ENCODE measurements around the gene TEX55. TPM values are rescaled to one million over a fixed set of nuclear protein-coding genes. Genes with fewer than 3 reads are reported as not detected.
"Not testable (repeated sequence)": the region's sequence is repeated elsewhere in the genome, so short reads cannot be mapped to it uniquely, and the experiment has no call there.

The TEX55 gene
- total and polyA plus RNA-seq, 8 donors = not detected

- Histone ChIP-seq H3K9me3 (no peaks in the 10 kb centered on the region), H3K27me3 (no peaks in the 10 kb centered on the region), H3K4me1 (no peaks in the 10 kb centered on the region), H3K4me3 (no peak overlapping the region), H3K27ac (no peak overlapping the region), H3K36me3 (no peaks in the 10 kb centered on the region)
- no peak for DNase-seq
- WGBS, 5 donors = 80 to 91% (median 86%) methylated on average over 4 of the region's 4 CpGs
- intact Hi-C loops (cut with DNase I; ENCODE audit: low total_unique reads) = no loop called here
- no peak for TF ChIP-seq POLR2A (IDR thresholded peaks at IDR 0.05)
Measured at GRCh38 chr3:119104031-119104430, 41.9 kb upstream of the TEX55 start.

- H3K36me3 ChIP-seq; H3K27ac ChIP-seq; H3K4me3 ChIP-seq; DNase-seq; H3K4me1 ChIP-seq; intact Hi-C loops (cut with DNase I; ENCODE audit: low total_unique reads); H3K27me3 ChIP-seq: not testable (repeated sequence)
- peaks cover 0 to 30% (median 16%) of the 10 kb centered on the region in 4 donors for H3K9me3 ChIP-seq
- 60 to 84% (median 69%) methylated on average over 3 of the region's 3 CpGs for WGBS, 5 donors
Measured at GRCh38 chr3:119118330-119118729, 27.6 kb upstream of the TEX55 start.

GRCh38 chr3:119120480-119120879, 25.5 kb upstream of the TEX55 start:
- Histone ChIP-seq H3K4me1 (no peaks in the 10 kb centered on the region), H3K36me3 (no peaks in the 10 kb centered on the region), H3K4me3 (no peak overlapping the region), H3K9me3 (peaks cover 0 to 20% (median 5%) of the 10 kb centered on the region in 4 donors), H3K27ac (no peak overlapping the region), H3K27me3 (peaks cover 0 to 6% (median 0%) of the 10 kb centered on the region in 3 donors)
- 51 to 66% (median 63%) methylated on average over 2 of the region's 2 CpGs for WGBS, 5 donors
- TF ChIP-seq CTCF (IDR thresholded peaks at IDR 0.05) (no peak), POLR2A (IDR thresholded peaks at IDR 0.05) (no peak), POLR2AphosphoS5 (IDR thresholded peaks at IDR 0.05) (no peak), EP300 (IDR thresholded peaks at IDR 0.05) (no peak)
- no peak for DNase-seq
- intact Hi-C loops (cut with DNase I; ENCODE audit: low total_unique reads) = no loop called here

GRCh38 chr3:119122350-119122749, 23.6 kb upstream of the TEX55 start:
- TF ChIP-seq CTCF (IDR thresholded peaks at IDR 0.05) (no peak), POLR2AphosphoS5 (IDR thresholded peaks at IDR 0.05) (no peak), POLR2A (IDR thresholded peaks at IDR 0.05) (no peak), EP300 (IDR thresholded peaks at IDR 0.05) (no peak)
- no peak overlapping the region for H3K4me3 ChIP-seq
- no peaks in the 10 kb centered on the region for H3K36me3 ChIP-seq
- H3K27me3 ChIP-seq = peaks cover 0 to 12% (median 0%) of the 10 kb centered on the region in 3 donors
- 30 to 51% (median 41%) methylated on average over 3 of the region's 3 CpGs for WGBS, 5 donors
- no peaks in the 10 kb centered on the region for H3K4me1 ChIP-seq
- H3K27ac ChIP-seq = no peak overlapping the region
- intact Hi-C loops (cut with DNase I; ENCODE audit: low total_unique reads) = no loop called here
- no peak for DNase-seq
- H3K9me3 ChIP-seq = peaks cover 0 to 20% (median 5%) of the 10 kb centered on the region in 4 donors

GRCh38 chr3:119125342-119125741, 20.6 kb upstream of the TEX55 start:
- intact Hi-C loops (cut with DNase I; ENCODE audit: low total_unique reads) = no loop called here
- Histone ChIP-seq H3K4me3 (no peak overlapping the region), H3K27ac (no peak overlapping the region), H3K27me3 (peaks cover 0 to 12% (median 0%) of the 10 kb centered on the region in 3 donors), H3K36me3 (no peaks in the 10 kb centered on the region), H3K4me1 (no peaks in the 10 kb centered on the region), H3K9me3 (no peaks in the 10 kb centered on the region)
- TF ChIP-seq CTCF (IDR thresholded peaks at IDR 0.05) (no peak), POLR2AphosphoS5 (IDR thresholded peaks at IDR 0.05) (no peak), EP300 (IDR thresholded peaks at IDR 0.05) (no peak), POLR2A (IDR thresholded peaks at IDR 0.05) (no peak)
- WGBS, 5 donors = 84 to 91% (median 86%) methylated on average over 10 of the region's 10 CpGs
- no peak for DNase-seq
